Ovary (tissue), 9 donors: Measurements from ENCODE around the gene KCNAB1. TPM values are rescaled to one million over a fixed set of nuclear protein-coding genes. Genes with fewer than 3 reads are reported as not detected.

Experiments
- DNase-seq, 5 donors: peaks; one replicate each; pipeline ENCODE4 v3.0.0-alpha.2; 2019 to 2020
- H3K27ac ChIP-seq, 2 donors: fragments of 200-600 bp; one replicate each; pipeline versions ENCODE4 v1.5.1 to v1.8.0; 2019 to 2022
- H3K27me3 ChIP-seq: fragments of 200-600 bp; one replicate; pipeline ENCODE4 v1.8.0; 2022
- H3K36me3 ChIP-seq: fragments of 200-600 bp; sonication (generic); one replicate; pipeline ENCODE4 v1.5.1; 2019
- H3K4me1 ChIP-seq: one replicate; pipeline ENCODE4 v1.8.1; 2013; ENCODE audit warnings: mild to moderate bottlenecking, moderate library complexity; ENCODE audit not compliant: insufficient read depth
- H3K4me3 ChIP-seq: fragments of 200-600 bp; sonication (generic); one replicate; pipeline ENCODE4 v1.5.1; 2017
- H3K9me3 ChIP-seq, 2 donors: fragments of 200-600 bp in 1 of 2; sonication (generic) in 1 of 2; one replicate each; pipeline versions ENCODE4 v1.5.1 to v1.8.1; 2013 to 2019; ENCODE audit warnings: mild to moderate bottlenecking in 1 of 2, moderate library complexity in 1 of 2
- EP300 ChIP-seq: sonication (generic); formaldehyde crosslinking; IDR thresholded peaks from one replicate; pipeline ENCODE4 v1.6.1; 2017; ENCODE audit warnings: antibody characterized with exemption
- POLR2A ChIP-seq: fragments of 450-650 bp; IDR thresholded peaks from one replicate; pipeline ENCODE4 v1.6.1; 2017; ENCODE audit warnings: antibody characterized with exemption, mild to moderate bottlenecking, moderate library complexity
- WGBS, 3 donors: extraction: QIAGEN DNeasy Blood & Tissue Kit in 1 of 3; methylation state at CpG; one replicate each; pipeline versions ENCODE4 v1.1.5 to v1.1.7; 2013 to 2017; 5-methylcytosine and 5-hydroxymethylcytosine counted together
- intact Hi-C, 4 donors: fragments of 100-400 bp; cut with DNase I; formaldehyde crosslinking; loops; one replicate each; pipeline versions ENCODE4 v1.11.0 to v1.15.1; 2022 to 2023
- polyA plus RNA-seq, 2 donors: library from polyadenylated mRNA; stranded (reverse); fragments of 200-250 nt in 1 of 2; fragments of 350-450 nt in 1 of 2; fragmentation: Illumina TruSeq in 1 of 2; extraction: RNeasy Lipid Tissue Mini Kit (QIAGEN cat#74804) in 1 of 2; gene quantifications; one replicate each; pipeline ENCODE4 v1.2.3, GENCODE V29; 2013 to 2014
- total RNA-seq, 7 donors: library from RNA; depleted of rRNA in 2 of 7; stranded (reverse); fragments of >200 nt in 2 of 7; fragmentation: NEBNext Ultra II Directional in 3 of 7; extraction: Animal tissue kit (Norgen Biotek cat#: 25700) in 3 of 7; gene quantifications; one replicate each; pipeline versions ENCODE4 v1.1.0 to v1.2.4, GENCODE V29; 2016 to 2023
- TF ChIP-seq, protein P1 (sequence below), 3 donors: fragments of 450-650 bp in 2 of 3; fragments of 200-600 bp in 1 of 3; IDR thresholded peaks; one replicate each; pipeline versions ENCODE4 v1.5.1 to v1.8.0; 2016 to 2022; ENCODE audit warnings: antibody characterized with exemption in 3 of 3, mild to moderate bottlenecking in 1 of 3
- donor health status: DM: no; HTN: no; CAD: no; lungs with moderate emphysema.
- donor health status: DM: no; HTN: no; CAD: no.
- donor health status: Bipolar disorder and iron deficiency.
- donor health status: DM: yes; HTN: yes; CAD: no.
- donor health status: DM: no; HTN: no; CAD: no.
- donor health status: DM: yes; HTN: yes; CAD: no.

KCNAB1 gene
- total and polyA plus RNA-seq, 9 donors = 0.60 to 8.0 (median 2.4) TPM

- H3K4me3 ChIP-seq = no peak overlapping the region
- 69 to 77% (median 71%) methylated on average over 3 of the region's 3 CpGs for WGBS, 3 donors
- no peak for DNase-seq
- H3K27me3 ChIP-seq = no peaks in the 10 kb centered on the region
- H3K9me3 ChIP-seq = no peaks in the 10 kb centered on the region
- no peaks in the 10 kb centered on the region for H3K36me3 ChIP-seq
- no peak overlapping the region for H3K27ac ChIP-seq
- H3K4me1 ChIP-seq = no peaks in the 10 kb centered on the region
- intact Hi-C loops = no loop called here
- no peak for TF ChIP-seq POLR2A
- no peak for TF ChIP-seq EP300
- TF ChIP-seq, protein P1, sequence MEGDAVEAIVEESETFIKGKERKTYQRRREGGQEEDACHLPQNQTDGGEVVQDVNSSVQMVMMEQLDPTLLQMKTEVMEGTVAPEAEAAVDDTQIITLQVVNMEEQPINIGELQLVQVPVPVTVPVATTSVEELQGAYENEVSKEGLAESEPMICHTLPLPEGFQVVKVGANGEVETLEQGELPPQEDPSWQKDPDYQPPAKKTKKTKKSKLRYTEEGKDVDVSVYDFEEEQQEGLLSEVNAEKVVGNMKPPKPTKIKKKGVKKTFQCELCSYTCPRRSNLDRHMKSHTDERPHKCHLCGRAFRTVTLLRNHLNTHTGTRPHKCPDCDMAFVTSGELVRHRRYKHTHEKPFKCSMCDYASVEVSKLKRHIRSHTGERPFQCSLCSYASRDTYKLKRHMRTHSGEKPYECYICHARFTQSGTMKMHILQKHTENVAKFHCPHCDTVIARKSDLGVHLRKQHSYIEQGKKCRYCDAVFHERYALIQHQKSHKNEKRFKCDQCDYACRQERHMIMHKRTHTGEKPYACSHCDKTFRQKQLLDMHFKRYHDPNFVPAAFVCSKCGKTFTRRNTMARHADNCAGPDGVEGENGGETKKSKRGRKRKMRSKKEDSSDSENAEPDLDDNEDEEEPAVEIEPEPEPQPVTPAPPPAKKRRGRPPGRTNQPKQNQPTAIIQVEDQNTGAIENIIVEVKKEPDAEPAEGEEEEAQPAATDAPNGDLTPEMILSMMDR (IDR thresholded peaks at IDR 0.05) = no peak
Measured at GRCh38 chr3:156359368-156359767, 239.0 kb downstream of the KCNAB1 start.

DNA sequence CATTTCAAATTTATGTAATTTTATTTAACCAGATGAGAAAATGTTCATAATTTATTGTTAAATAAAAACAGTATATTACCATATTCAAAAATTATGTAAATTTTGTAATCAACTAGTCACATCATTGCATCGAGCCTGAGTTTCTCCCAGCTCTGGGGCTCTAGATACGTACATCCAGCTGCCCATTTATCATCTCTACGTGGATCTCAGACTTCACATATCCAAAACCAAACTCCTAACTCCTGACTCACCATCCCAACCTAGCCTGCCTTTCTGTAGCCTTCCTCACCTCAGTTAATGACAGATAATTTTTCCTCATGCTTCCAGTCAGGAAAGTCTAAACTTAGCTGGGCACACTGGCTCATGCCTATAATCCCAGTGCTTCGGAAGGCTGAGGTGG lies 239.7 kb downstream of the KCNAB1 start:
- intact Hi-C loops = no loop called here
- H3K27ac ChIP-seq = no peak overlapping the region
- H3K4me3 ChIP-seq = no peak overlapping the region
- no peaks in the 10 kb centered on the region for H3K4me1 ChIP-seq
- TF ChIP-seq EP300 = no peak
- no peak for TF ChIP-seq POLR2A
- TF ChIP-seq, protein P1 (IDR thresholded peaks at IDR 0.05) = no peak
- 90 to 91% (median 90%) methylated on average over 4 of the region's 4 CpGs for WGBS, 3 donors
- no peaks in the 10 kb centered on the region for H3K27me3 ChIP-seq
- DNase-seq = no peak
- no peaks in the 10 kb centered on the region for H3K9me3 ChIP-seq
- no peaks in the 10 kb centered on the region for H3K36me3 ChIP-seq

DNA sequence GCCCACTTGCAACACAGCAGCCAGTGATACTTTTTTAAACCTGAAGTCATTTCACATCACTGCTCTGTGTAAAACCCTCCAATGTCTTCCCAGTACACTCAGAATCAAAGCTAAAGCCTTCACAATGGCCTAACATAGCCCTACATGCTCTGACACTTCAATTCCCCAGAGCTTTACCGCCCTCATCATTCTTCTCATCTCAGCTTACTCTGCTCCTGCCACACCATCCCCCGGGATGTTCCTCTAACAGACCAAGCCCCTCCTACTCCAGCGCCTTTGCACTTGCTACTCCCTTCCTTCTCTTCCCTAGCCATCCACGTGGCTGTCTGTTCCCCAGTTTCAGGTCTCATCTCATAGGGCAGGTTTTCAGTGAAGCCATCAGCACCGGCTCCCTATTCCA lies 240.6 kb downstream of the KCNAB1 start:
- intact Hi-C loops = no loop called here
- Histone ChIP-seq H3K36me3 (no peaks in the 10 kb centered on the region), H3K27me3 (no peaks in the 10 kb centered on the region), H3K9me3 (no peaks in the 10 kb centered on the region), H3K27ac (no peak overlapping the region), H3K4me3 (no peak overlapping the region), H3K4me1 (no peaks in the 10 kb centered on the region)
- WGBS, 3 donors = 59 to 63% (median 62%) methylated on average over 5 of the region's 5 CpGs
- TF ChIP-seq POLR2A = no peak
- TF ChIP-seq, protein P1 (IDR thresholded peaks at IDR 0.05) = no peak
- TF ChIP-seq EP300 = no peak
- no peak for DNase-seq

GRCh38 chr3:156366559-156366958 lies 246.2 kb downstream of the KCNAB1 start:
- Histone ChIP-seq H3K4me3 (no peak overlapping the region), H3K36me3 (no peaks in the 10 kb centered on the region), H3K27ac (no peak overlapping the region), H3K9me3 (no peaks in the 10 kb centered on the region), H3K4me1 (no peaks in the 10 kb centered on the region), H3K27me3 (no peaks in the 10 kb centered on the region)
- TF ChIP-seq, protein P1 (IDR thresholded peaks at IDR 0.05) = no peak
- no peak for TF ChIP-seq EP300
- no peak for TF ChIP-seq POLR2A
- 89 to 92% (median 92%) methylated on average over 3 of the region's 3 CpGs for WGBS, 3 donors
- DNase-seq = no peak
- intact Hi-C loops = no loop called here
